IMR-90 (cell line): ENCODE measurements around the gene CDC25B. TPM values are rescaled to one million over a fixed set of nuclear protein-coding genes. Genes with fewer than 3 reads are reported as not detected.

ENCODE experiments used
- ATAC-seq: fragments of 200-7000 bp; cut with Tn5 transposase; 2 replicates; pipeline ENCODE4 v1.9.1; 2020; ENCODE audit warnings: low read depth, mild to moderate bottlenecking, moderate library complexity
- BruUV-seq: library from RNA; stranded (reverse); fragments of 400-500 nt; replicated peaks from 2 replicates; lab custom pipeline; 2021; lab: Mats Ljungman, UMichigan
- CTCF ChIA-PET: fragments of 300-600 bp; formaldehyde crosslinking; extraction: SDS; loops from one replicate; lab custom pipeline; 2021; ENCODE audit warnings: antibody characterized with exemption; lab: Yijun Ruan, JAX
- POLR2A ChIA-PET: fragments of 300-600 bp; sonication (Branson Sonifier 250); formaldehyde crosslinking; loops from one replicate; lab custom pipeline; 2022; ENCODE audit warnings: antibody characterized with exemption; ENCODE audit not compliant: unreplicated experiment; lab: Charles Lee
- DNase-seq: peaks from one replicate; pipeline ENCODE4 v3.0.0; 2013
- H2AFZ ChIP-seq: replicated peaks from 2 replicates; pipeline ENCODE3; 2013; ENCODE audit warnings: low read length, mild to moderate bottlenecking; ENCODE audit not compliant: poor library complexity
- H2AK5ac ChIP-seq: 2 replicates; pipeline ENCODE4 v1.6.1; 2013; ENCODE audit warnings: low read depth, low read length, inconsistent platforms
- H2AK9ac ChIP-seq: replicated peaks from 2 replicates; pipeline ENCODE3; 2013; ENCODE audit warnings: mild to moderate bottlenecking, low read depth, low read length, moderate library complexity; ENCODE audit not compliant: poor library complexity
- H2BK120ac ChIP-seq: 2 replicates; pipeline ENCODE4 v1.6.1; 2013; ENCODE audit warnings: low read depth, low read length, inconsistent platforms
- H2BK15ac ChIP-seq: 3 replicates; pipeline ENCODE4 v1.6.1; 2013; ENCODE audit warnings: low read depth, low read length, inconsistent platforms
- H2BK20ac ChIP-seq: 2 replicates; pipeline ENCODE4 v1.6.1; 2013; ENCODE audit warnings: low read depth, mild to moderate bottlenecking, inconsistent platforms, low read length, moderate library complexity
- H2BK5ac ChIP-seq: 2 replicates; pipeline ENCODE4 v1.6.1; 2013; ENCODE audit warnings: mild to moderate bottlenecking, low read depth, low read length, inconsistent platforms; ENCODE audit not compliant: poor library complexity, severe bottlenecking
- H3K14ac ChIP-seq: replicated peaks from 2 replicates; pipeline ENCODE4 v1.6.1; 2013; ENCODE audit warnings: low read depth, low read length, inconsistent platforms
- H3K18ac ChIP-seq: 2 replicates; pipeline ENCODE4 v1.6.1; 2013; ENCODE audit warnings: low read depth, low read length, control low read depth
- H3K23ac ChIP-seq: 2 replicates; pipeline ENCODE4 v1.6.1; 2013; ENCODE audit warnings: low read depth, low read length, inconsistent platforms
- H3K27ac ChIP-seq: 2 replicates; pipeline ENCODE4 v1.5.1; 2013; ENCODE audit warnings: mild to moderate bottlenecking, control low read depth, low read length; ENCODE audit not compliant: insufficient read depth
- H3K27me3 ChIP-seq: 2 replicates; pipeline ENCODE4 v1.6.1; 2013; ENCODE audit warnings: low read length; ENCODE audit not compliant: control insufficient read depth, insufficient read depth
- H3K36me3 ChIP-seq: 2 replicates; pipeline ENCODE4 v1.6.1; 2013; ENCODE audit warnings: low read length, mixed read lengths; ENCODE audit not compliant: control insufficient read depth, insufficient read depth
- H3K4ac ChIP-seq: 2 replicates; pipeline ENCODE4 v1.6.1; 2013; ENCODE audit warnings: low read depth, low read length, inconsistent platforms
- H3K4me1 ChIP-seq: 2 replicates; pipeline ENCODE4 v1.6.1; 2013; ENCODE audit warnings: low read length, mixed read lengths; ENCODE audit not compliant: control insufficient read depth, insufficient read depth
- H3K4me2 ChIP-seq: 2 replicates; pipeline ENCODE4 v1.6.1; 2013; ENCODE audit warnings: low read depth, mild to moderate bottlenecking, control low read depth, low read length, moderate library complexity
- H3K4me3 ChIP-seq: 2 replicates; pipeline ENCODE4 v1.5.1; 2013; ENCODE audit warnings: low read depth, mild to moderate bottlenecking, control low read depth, low read length, moderate library complexity; ENCODE audit not compliant: insufficient read depth
- H3K56ac ChIP-seq: 2 replicates; pipeline ENCODE4 v1.6.1; 2013; ENCODE audit warnings: low read length, inconsistent platforms; ENCODE audit not compliant: insufficient read depth; ENCODE audit errors: extremely low read depth
- H3K79me1 ChIP-seq, 2 experiments: 2 replicates each; pipeline ENCODE4 v1.6.1; 2013; ENCODE audit warnings: low read length in 2 of 2, inconsistent platforms in 1 of 2, low read depth in 1 of 2
- H3K9ac ChIP-seq: 2 replicates; pipeline ENCODE4 v1.6.1; 2013; ENCODE audit warnings: low read depth, low read length, control low read depth
- H3K9me1 ChIP-seq: 2 replicates; pipeline ENCODE4 v1.6.1; 2013; ENCODE audit warnings: low read length, inconsistent platforms; ENCODE audit not compliant: insufficient read depth
- H3K9me3 ChIP-seq: 2 replicates; pipeline ENCODE4 v1.6.1; 2013; ENCODE audit warnings: low read length; ENCODE audit not compliant: control insufficient read depth, insufficient read depth
- H4K20me1 ChIP-seq: 2 replicates; pipeline ENCODE4 v1.6.1; 2013; ENCODE audit warnings: low read length, inconsistent platforms; ENCODE audit not compliant: insufficient read depth
- H4K5ac ChIP-seq: 2 replicates; pipeline ENCODE4 v1.6.1; 2013; ENCODE audit warnings: mild to moderate bottlenecking, low read depth, low read length, control low read depth
- H4K8ac ChIP-seq, 2 experiments: 2 replicates each; pipeline ENCODE4 v1.6.1; 2013; ENCODE audit warnings: low read depth in 2 of 2, low read length in 2 of 2, control low read depth in 1 of 2, inconsistent platforms in 1 of 2
- H4K91ac ChIP-seq: 2 replicates; pipeline ENCODE4 v1.6.1; 2013; ENCODE audit warnings: low read depth, low read length, inconsistent platforms; ENCODE audit not compliant: insufficient read depth
- CEBPB ChIP-seq: IDR thresholded peaks from 2 replicates; pipeline ENCODE4 v1.6.1; 2012; ENCODE audit warnings: low read depth, low read length, improper control_type of control experiment
- CHD1 ChIP-seq: IDR thresholded peaks from 2 replicates; pipeline ENCODE4 v1.6.1; 2012; ENCODE audit warnings: low read depth, low read length, improper control_type of control experiment
- FOS ChIP-seq: fragments of 150-350 bp; IDR thresholded peaks from 2 replicates; pipeline ENCODE4 v1.6.1; 2016; ENCODE audit warnings: low read depth, low read length
- MAFK ChIP-seq: IDR thresholded peaks from 2 replicates; pipeline ENCODE4 v1.6.1; 2012; ENCODE audit warnings: low read depth, low read length, improper control_type of control experiment
- MAZ ChIP-seq: IDR thresholded peaks from 2 replicates; pipeline ENCODE4 v1.6.1; 2012; ENCODE audit warnings: low read depth, mild to moderate bottlenecking, low read length, improper control_type of control experiment, moderate library complexity, borderline replicate concordance
- RAD21 ChIP-seq: IDR thresholded peaks from 2 replicates; pipeline ENCODE4 v1.6.1; 2012; ENCODE audit warnings: low read length, improper control_type of control experiment
- WGBS, 2 experiments: methylation state at CpG; one replicate each; pipeline versions ENCODE4 v1.1.5 to v1.1.7; 2013; ENCODE audit warnings: missing lambda C conversion rate in 2 of 2; ENCODE audit not compliant: insufficient read length in 1 of 2; ENCODE audit errors: extremely low coverage in 2 of 2; 5-methylcytosine and 5-hydroxymethylcytosine counted together
- dilution Hi-C: fragments of 300-500 bp; cut with HindIII; formaldehyde crosslinking; loops from one replicate; pipeline ENCODE4 v1.14.3; 2018; ENCODE audit warnings: low sequenced_read_pairs; ENCODE audit not compliant: unreplicated experiment
- in situ Hi-C: fragments of 300-500 bp; cut with MboI; formaldehyde crosslinking; loops from 3 replicates; pipeline ENCODE4 v1.14.3; 2019; ENCODE audit warnings: low sequenced_read_pairs, inconsistent platforms, mixed read lengths
- intact Hi-C: fragments of 100-400 bp; cut with micrococcal nuclease; formaldehyde crosslinking; loops from 2 replicates; pipeline ENCODE4 v1.10.0; 2022
- polyA plus RNA-seq, 3 experiments: library from polyadenylated mRNA; depleted of rRNA; stranded (reverse); fragments of >200 nt; gene quantifications; 2 replicates each; pipeline ENCODE4 v1.2.3, GENCODE V29; 2012; ENCODE audit warnings: low replicate concordance in 1 of 3
- total RNA-seq: library from RNA; depleted of rRNA; stranded (reverse); fragments of >200 nt; gene quantifications from 2 replicates; pipeline ENCODE4 v1.2.3, GENCODE V29; 2012

Gene CDC25B
- total and polyA plus RNA-seq, 2 of the 4 experiments (the other 2 are of a cell fraction): 14.5 to 50.5 TPM

- Histone ChIP-seq H4K20me1 (no peaks in the 10 kb centered on the region), H3K9ac (no peak overlapping the region), H3K4me3 (no peak overlapping the region), H2AK9ac (peak overlapping the region; percentile 81), H4K8ac (no peak overlapping the region), H3K18ac (no peak overlapping the region), H2BK5ac (no peak overlapping the region), H3K9me1 (peaks cover 42% of the 10 kb centered on the region), H3K27ac (no peak overlapping the region), H2BK15ac (no peak overlapping the region), H2AFZ (no peak overlapping the region), H4K5ac (no peak overlapping the region), H3K14ac (no peak overlapping the region), H3K36me3 (peaks cover 72% of the 10 kb centered on the region), H3K4ac (no peak overlapping the region), H2BK20ac (no peak overlapping the region), H3K4me2 (no peak overlapping the region), H3K4me1 (peaks cover 38% of the 10 kb centered on the region), H2BK120ac (no peak overlapping the region), H3K79me1 (peaks cover 33 to 95% of the 10 kb centered on the region in 2 experiments), H3K27me3 (no peaks in the 10 kb centered on the region), H3K23ac (no peak overlapping the region), H3K56ac (no peak overlapping the region), H3K9me3 (no peaks in the 10 kb centered on the region), H2AK5ac (no peak overlapping the region), H4K91ac (no peak overlapping the region)
- BruUV-seq: no TSS peak
- POLR2A ChIA-PET: no interaction called here
- in situ Hi-C loops: no loop called here
- TF ChIP-seq RAD21 (no peak), FOS (no peak), MAZ (no peak), CEBPB (0 out of 2 replicates have a peak, but pooled peaks have one; percentile 6), MAFK (no peak), CHD1 (no peak)
- CTCF ChIA-PET: no interaction called here
- DNase-seq (no peak), ATAC-seq (no peak)
- 95% methylated on average over 4 of the region's 11 CpGs; no CpG with 5 or more reads in 1 of the 2 experiments for WGBS, 2 experiments
- intact Hi-C loops: no loop called here
- dilution Hi-C loops: no loop called here
These were observed 6.6 kb downstream of the CDC25B start for GRCh38 chr20:3802524-3803239.
